Measurements from ENCODE around the gene NACC2. TPM values are rescaled to one million over a fixed set of nuclear protein-coding genes. Genes with fewer than 3 reads are reported as not detected.

NACC2 gene
- total and polyA plus RNA-seq, 9 of the 15 experiments (the other 6 are each of a cell fraction or from before 2014, with no cell fraction given): 0.70 to 25.1 (median 5.6) TPM

DNA sequence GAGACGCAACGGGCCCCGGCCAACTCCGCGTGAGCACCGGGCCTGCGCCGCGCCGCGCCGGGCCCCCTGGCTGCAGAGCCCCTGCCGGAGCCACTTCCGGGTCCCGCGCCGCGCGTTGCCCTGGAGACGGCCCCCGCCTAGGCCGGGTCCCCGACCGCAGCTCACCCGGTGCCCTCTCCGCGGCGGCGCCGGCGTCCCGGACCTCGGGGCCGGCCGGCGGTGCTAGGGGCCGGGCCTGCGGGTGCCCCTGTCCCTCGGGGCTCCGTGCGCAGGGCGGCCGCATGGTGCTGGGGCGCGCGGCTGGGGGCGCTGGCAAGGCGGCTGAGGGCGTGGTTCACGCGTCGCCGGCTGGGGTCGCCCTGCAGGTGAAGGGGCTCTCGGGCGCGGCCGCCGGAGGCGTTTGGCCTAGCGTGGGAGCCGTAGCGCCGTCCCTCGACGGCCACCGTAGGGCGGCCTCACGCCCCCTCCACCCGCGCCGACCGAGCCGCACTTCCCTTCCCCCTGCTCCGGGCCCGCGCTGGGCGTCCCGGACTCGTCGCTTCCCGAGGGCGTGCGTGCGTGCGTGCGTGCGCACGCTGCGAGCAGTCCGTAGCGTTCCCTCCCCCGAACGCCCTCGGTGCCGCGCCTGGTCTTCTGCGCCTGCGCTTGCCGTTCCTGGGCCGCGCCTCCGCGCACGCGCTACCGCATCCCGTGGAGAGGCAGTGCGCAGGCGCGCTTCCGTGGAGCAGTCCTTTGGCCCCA lies 23.4 kb upstream of the NACC2 start, which contains the start of gene TMEM250 (continued):
- TF ChIP-seq, protein P1, sequence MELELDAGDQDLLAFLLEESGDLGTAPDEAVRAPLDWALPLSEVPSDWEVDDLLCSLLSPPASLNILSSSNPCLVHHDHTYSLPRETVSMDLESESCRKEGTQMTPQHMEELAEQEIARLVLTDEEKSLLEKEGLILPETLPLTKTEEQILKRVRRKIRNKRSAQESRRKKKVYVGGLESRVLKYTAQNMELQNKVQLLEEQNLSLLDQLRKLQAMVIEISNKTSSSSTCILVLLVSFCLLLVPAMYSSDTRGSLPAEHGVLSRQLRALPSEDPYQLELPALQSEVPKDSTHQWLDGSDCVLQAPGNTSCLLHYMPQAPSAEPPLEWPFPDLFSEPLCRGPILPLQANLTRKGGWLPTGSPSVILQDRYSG (tag; conservative IDR thresholded peaks at IDR 0.05; ENCODE audit: low read depth): no peak
- no peak for TF ChIP-seq MEF2A (IDR thresholded peaks at IDR 0.05; ENCODE audit: control insufficient read depth, low read depth, low read length)
- TF ChIP-seq, protein P2, sequence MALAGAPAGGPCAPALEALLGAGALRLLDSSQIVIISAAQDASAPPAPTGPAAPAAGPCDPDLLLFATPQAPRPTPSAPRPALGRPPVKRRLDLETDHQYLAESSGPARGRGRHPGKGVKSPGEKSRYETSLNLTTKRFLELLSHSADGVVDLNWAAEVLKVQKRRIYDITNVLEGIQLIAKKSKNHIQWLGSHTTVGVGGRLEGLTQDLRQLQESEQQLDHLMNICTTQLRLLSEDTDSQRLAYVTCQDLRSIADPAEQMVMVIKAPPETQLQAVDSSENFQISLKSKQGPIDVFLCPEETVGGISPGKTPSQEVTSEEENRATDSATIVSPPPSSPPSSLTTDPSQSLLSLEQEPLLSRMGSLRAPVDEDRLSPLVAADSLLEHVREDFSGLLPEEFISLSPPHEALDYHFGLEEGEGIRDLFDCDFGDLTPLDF (CRISPR knock-in tag; IDR thresholded peaks at IDR 0.05): no peak
- no peak for TF ChIP-seq MCM3 (IDR thresholded peaks at IDR 0.05)
- TF ChIP-seq ATF4 (CRISPR knock-in tag; IDR thresholded peaks at IDR 0.05): no peak
- no peak for TF ChIP-seq PTBP1 (IDR thresholded peaks at IDR 0.05; ENCODE audit: low read depth, low read length)
- TF ChIP-seq KLF16 (IDR thresholded peaks at IDR 0.05): peak; percentile 90
- TF ChIP-seq NRF1 (conservative IDR thresholded peaks at IDR 0.05 in 1 of 2, IDR thresholded peaks at IDR 0.05 in 1 of 2): peak; percentile 100
- TF ChIP-seq ZNF253 (CRISPR knock-in tag; conservative IDR thresholded peaks at IDR 0.05): no peak
- TF ChIP-seq RFX7 (CRISPR knock-in tag; IDR thresholded peaks at IDR 0.05): no peak
- no peak; the same call in 1 of the 2 replicates for TF ChIP-seq RUNX1 (IDR thresholded peaks at IDR 0.05; ENCODE audit: low read depth)
- no peak for TF ChIP-seq ZNF57 (CRISPR knock-in tag; IDR thresholded peaks at IDR 0.05)
- no peak for TF ChIP-seq OTX1 (CRISPR knock-in tag; IDR thresholded peaks at IDR 0.05)
- no peak for TF ChIP-seq RBM17 (IDR thresholded peaks at IDR 0.05; ENCODE audit: borderline replicate concordance, low read depth, low read length)
- TF ChIP-seq ETV6 (IDR thresholded peaks at IDR 0.05; ENCODE audit: borderline replicate concordance in 1 of 2, low read depth in 2 of 2, low read length in 1 of 2): no peak
- TF ChIP-seq ETV6 (CRISPR knock-in tag; IDR thresholded peaks at IDR 0.05; ENCODE audit: borderline replicate concordance): no peak
- no peak for TF ChIP-seq SRSF7 (optimal IDR thresholded peaks at IDR 0.05; ENCODE audit: low read depth, low read length)
- TF ChIP-seq, protein P3, sequence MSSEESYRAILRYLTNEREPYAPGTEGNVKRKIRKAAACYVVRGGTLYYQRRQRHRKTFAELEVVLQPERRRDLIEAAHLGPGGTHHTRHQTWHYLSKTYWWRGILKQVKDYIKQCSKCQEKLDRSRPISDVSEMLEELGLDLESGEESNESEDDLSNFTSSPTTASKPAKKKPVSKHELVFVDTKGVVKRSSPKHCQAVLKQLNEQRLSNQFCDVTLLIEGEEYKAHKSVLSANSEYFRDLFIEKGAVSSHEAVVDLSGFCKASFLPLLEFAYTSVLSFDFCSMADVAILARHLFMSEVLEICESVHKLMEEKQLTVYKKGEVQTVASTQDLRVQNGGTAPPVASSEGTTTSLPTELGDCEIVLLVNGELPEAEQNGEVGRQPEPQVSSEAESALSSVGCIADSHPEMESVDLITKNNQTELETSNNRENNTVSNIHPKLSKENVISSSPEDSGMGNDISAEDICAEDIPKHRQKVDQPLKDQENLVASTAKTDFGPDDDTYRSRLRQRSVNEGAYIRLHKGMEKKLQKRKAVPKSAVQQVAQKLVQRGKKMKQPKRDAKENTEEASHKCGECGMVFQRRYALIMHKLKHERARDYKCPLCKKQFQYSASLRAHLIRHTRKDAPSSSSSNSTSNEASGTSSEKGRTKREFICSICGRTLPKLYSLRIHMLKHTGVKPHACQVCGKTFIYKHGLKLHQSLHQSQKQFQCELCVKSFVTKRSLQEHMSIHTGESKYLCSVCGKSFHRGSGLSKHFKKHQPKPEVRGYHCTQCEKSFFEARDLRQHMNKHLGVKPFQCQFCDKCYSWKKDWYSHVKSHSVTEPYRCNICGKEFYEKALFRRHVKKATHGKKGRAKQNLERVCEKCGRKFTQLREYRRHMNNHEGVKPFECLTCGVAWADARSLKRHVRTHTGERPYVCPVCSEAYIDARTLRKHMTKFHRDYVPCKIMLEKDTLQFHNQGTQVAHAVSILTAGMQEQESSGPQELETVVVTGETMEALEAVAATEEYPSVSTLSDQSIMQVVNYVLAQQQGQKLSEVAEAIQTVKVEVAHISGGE (CRISPR knock-in tag; IDR thresholded peaks at IDR 0.05): peak in 2 of 3 experiments; percentile 32 to 78; a peak in 3 of 6 replicates
- no peak for TF ChIP-seq ZNF124 (CRISPR knock-in tag; IDR thresholded peaks at IDR 0.05)
- no peak for TF ChIP-seq SRSF3 (IDR thresholded peaks at IDR 0.05; ENCODE audit: insufficient read depth, low read length)
- no peak for TF ChIP-seq HES1 (IDR thresholded peaks at IDR 0.05; ENCODE audit: low read depth)

Data from K562 (cell line).